PC-3 (cell line): Measurements from ENCODE around the gene HMGXB3. TPM values are rescaled to one million over a fixed set of nuclear protein-coding genes. Genes with fewer than 3 reads are reported as not detected.

Experiments used
- ATAC-seq: fragments of 200-7000 bp; cut with Tn5 transposase; 2 replicates; pipeline ENCODE4 v1.9.1; 2020; ENCODE audit warnings: mild to moderate bottlenecking, moderate library complexity
- BruUV-seq: library from RNA; stranded (reverse); fragments of 400-500 nt; replicated peaks from 2 replicates; lab custom pipeline; 2021; lab: Mats Ljungman, UMichigan
- CTCF ChIA-PET: fragments of 300-600 bp; sonication (Branson Sonifier 250); formaldehyde crosslinking; loops from one replicate; lab custom pipeline; 2022; ENCODE audit warnings: antibody characterized with exemption; lab: Charles Lee
- POLR2A ChIA-PET: fragments of 300-600 bp; sonication (Branson Sonifier 250); formaldehyde crosslinking; loops from one replicate; lab custom pipeline; 2022; ENCODE audit warnings: antibody characterized with exemption; ENCODE audit not compliant: unreplicated experiment; lab: Charles Lee
- DNase-seq: peaks from one replicate; pipeline ENCODE4 v3.0.0-alpha.2; 2015
- H2AFZ ChIP-seq: fragments of 300-600 bp; sonication (generic); 2 replicates; pipeline ENCODE4 v1.6.0; 2016; ENCODE audit warnings: antibody characterized with exemption, low read length
- H3F3A ChIP-seq: fragments of 300-600 bp; sonication (generic); one replicate; pipeline ENCODE4 v1.6.0; 2017; ENCODE audit warnings: antibody characterized with exemption, low read length, control low read depth, mild to moderate bottlenecking; ENCODE audit not compliant: unreplicated experiment
- H3K27ac ChIP-seq: fragments of 300-600 bp; sonication (generic); 2 replicates; pipeline ENCODE4 v1.5.1; 2016; ENCODE audit warnings: mild to moderate bottlenecking, low read length
- H3K27me3 ChIP-seq: fragments of 300-600 bp; sonication (generic); 2 replicates; pipeline ENCODE4 v1.6.1; 2016; ENCODE audit warnings: low read length, mixed read lengths
- H3K36me3 ChIP-seq: fragments of 300-600 bp; sonication (generic); 2 replicates; pipeline ENCODE4 v1.6.1; 2016; ENCODE audit warnings: low read depth, mixed run types, low read length, mixed read lengths
- H3K4me1 ChIP-seq: fragments of 300-600 bp; sonication (generic); 2 replicates; pipeline ENCODE4 v1.5.1; 2016; ENCODE audit warnings: low read length; ENCODE audit not compliant: insufficient read depth
- H3K4me2 ChIP-seq: fragments of 300-600 bp; sonication (generic); 2 replicates; pipeline ENCODE4 v1.6.0; 2016; ENCODE audit warnings: low read length
- H3K4me3 ChIP-seq: fragments of 300-600 bp; sonication (generic); 2 replicates; pipeline ENCODE4 v1.5.1; 2016; ENCODE audit warnings: mild to moderate bottlenecking, low read length, mixed read lengths
- H3K79me2 ChIP-seq: fragments of 300-600 bp; sonication (generic); 2 replicates; pipeline ENCODE4 v1.6.1; 2017; ENCODE audit warnings: low read length, mixed read lengths
- H3K9ac ChIP-seq: fragments of 300-600 bp; sonication (generic); 2 replicates; pipeline ENCODE4 v1.6.0; 2016; ENCODE audit warnings: mild to moderate bottlenecking, low read length
- H3K9me2 ChIP-seq: fragments of 300-600 bp; sonication (generic); replicated peaks from 2 replicates; pipeline ENCODE4 v1.6.1; 2016; ENCODE audit warnings: mixed run types, low read length, mixed read lengths
- H3K9me3 ChIP-seq: fragments of 300-600 bp; sonication (generic); 2 replicates; pipeline ENCODE4 v1.6.1; 2016; ENCODE audit warnings: low read length, mixed read lengths
- H4K20me1 ChIP-seq: fragments of 300-600 bp; sonication (generic); 2 replicates; pipeline ENCODE4 v1.6.1; 2016; ENCODE audit warnings: low read length, mixed read lengths
- CTCF ChIP-seq: fragments of 300-600 bp; sonication (generic); conservative IDR thresholded peaks from 2 replicates; pipeline ENCODE4 v1.5.1; 2017; ENCODE audit warnings: antibody characterized with exemption, low read depth, mild to moderate bottlenecking, low read length
- EZH2 ChIP-seq: fragments of 300-600 bp; sonication (generic); IDR thresholded peaks from one replicate; pipeline ENCODE4 v1.6.1; 2017; ENCODE audit warnings: antibody characterized with exemption, mild to moderate bottlenecking, low read length; ENCODE audit not compliant: unreplicated experiment
- EZH2phosphoT487 ChIP-seq: fragments of 300-600 bp; sonication (generic); IDR thresholded peaks from 2 replicates; pipeline ENCODE4 v1.6.1; 2018; ENCODE audit warnings: mild to moderate bottlenecking, antibody characterized with exemption, low read length, borderline replicate concordance
- intact Hi-C: fragments of 100-400 bp; cut with micrococcal nuclease; formaldehyde crosslinking; loops from 2 replicates; pipeline ENCODE4 v1.9.0; 2023
- total RNA-seq: library from RNA; depleted of rRNA; stranded (reverse); fragments of >200 nt; gene quantifications from 2 replicates; pipeline ENCODE4 v1.2.3, GENCODE V29; 2014

HMGXB3 gene
- total RNA-seq, 1 experiment from 2014 or later = 56.6 TPM

- DNase-seq = no peak
- H2AFZ ChIP-seq = no peak overlapping the region
- H4K20me1 ChIP-seq = no peaks in the 10 kb centered on the region
- no peaks in the 10 kb centered on the region for H3F3A ChIP-seq
- ATAC-seq = no peak
- H3K4me3 ChIP-seq = no peak overlapping the region
- H3K4me1 ChIP-seq = peaks cover 18% of the 10 kb centered on the region
- intact Hi-C loops = loop anchor here (1.0 kb wide), 3 partner anchors 28 to 125 kb away; no protein-coding TSS in a partner anchor
- no peaks in the 10 kb centered on the region for H3K9me3 ChIP-seq
- BruUV-seq = no TSS peak
- ChIA-PET POLR2A (interaction anchor here (0.5 to 0.6 kb wide), 2 partner anchors 111 to 129 kb away, joined by 3 to 9 read pairs; no protein-coding TSS in a partner anchor), CTCF (interaction anchor here (0.6 to 4.6 kb wide), 7 partner anchors 23 to 477 kb away, joined by 4 to 36 read pairs (median 10); no protein-coding TSS in a partner anchor)
- H3K79me2 ChIP-seq = peaks cover 6% of the 10 kb centered on the region; the same call in 1 of the 2 replicates
- no peak overlapping the region for H3K4me2 ChIP-seq
- no peak overlapping the region for H3K9ac ChIP-seq
- TF ChIP-seq EZH2 (no peak), EZH2phosphoT487 (no peak), CTCF (no peak)
- H3K9me2 ChIP-seq = no peaks in the 10 kb centered on the region
- H3K27me3 ChIP-seq = no peaks in the 10 kb centered on the region
- no peaks in the 10 kb centered on the region for H3K36me3 ChIP-seq
- H3K27ac ChIP-seq = no peak overlapping the region
These were observed 37.8 kb upstream of the HMGXB3 start for GRCh38 chr5:149962601-149963300.

- TF ChIP-seq EZH2 (no peak), CTCF (no peak), EZH2phosphoT487 (no peak)
- Histone ChIP-seq H3K36me3 (no peaks in the 10 kb centered on the region), H3K27me3 (no peaks in the 10 kb centered on the region), H3F3A (no peaks in the 10 kb centered on the region), H3K4me2 (no peak overlapping the region), H3K79me2 (peaks cover 6% of the 10 kb centered on the region; the same call in 1 of the 2 replicates), H2AFZ (no peak overlapping the region), H3K9me3 (no peaks in the 10 kb centered on the region), H3K9ac (no peak overlapping the region), H3K4me3 (no peak overlapping the region), H3K27ac (no peak overlapping the region), H3K9me2 (no peaks in the 10 kb centered on the region), H4K20me1 (no peaks in the 10 kb centered on the region), H3K4me1 (peaks cover 18% of the 10 kb centered on the region)
- no TSS peak for BruUV-seq
- CTCF ChIA-PET = no interaction called here
- ATAC-seq (no peak), DNase-seq (no peak)
- POLR2A ChIA-PET = no interaction called here
- intact Hi-C loops = no loop called here
These were observed 36.8 kb upstream of the HMGXB3 start for GRCh38 chr5:149963729-149964128.

- Histone ChIP-seq H3K4me1 (no peaks in the 10 kb centered on the region), H3K36me3 (no peaks in the 10 kb centered on the region), H3K4me3 (no peak overlapping the region), H3F3A (no peaks in the 10 kb centered on the region), H3K9ac (no peak overlapping the region), H3K4me2 (no peak overlapping the region), H3K9me3 (no peaks in the 10 kb centered on the region), H3K79me2 (no peaks in the 10 kb centered on the region), H3K27me3 (no peaks in the 10 kb centered on the region), H4K20me1 (no peaks in the 10 kb centered on the region), H3K27ac (no peak overlapping the region), H3K9me2 (no peaks in the 10 kb centered on the region), H2AFZ (no peak overlapping the region)
- DNase-seq = no peak
- no peak for ATAC-seq
- ChIA-PET POLR2A (interaction anchor here (0.6 kb wide), 1 partner anchor 706 kb away, joined by 3 read pairs; no protein-coding TSS in a partner anchor), CTCF (interaction anchor here (0.5 to 1.0 kb wide), 4 partner anchors 28 to 717 kb away, joined by 4 to 9 read pairs (median 6); no protein-coding TSS in a partner anchor)
- BruUV-seq = no TSS peak
- intact Hi-C loops = no loop called here
- TF ChIP-seq EZH2phosphoT487 (no peak), EZH2 (no peak), CTCF (no peak)
These were observed 33.6 kb upstream of the HMGXB3 start for GRCh38 chr5:149966946-149967345.
